GM19035 (cell line): Measurements from ENCODE around the gene TAF5L.

Experiments
- ATAC-seq: cut with Tn5 transposase; IDR thresholded peaks from one replicate; pipeline ENCODE4 v1.9.1; 2021; ENCODE audit not compliant: unreplicated experiment

Gene TAF5L

DNA sequence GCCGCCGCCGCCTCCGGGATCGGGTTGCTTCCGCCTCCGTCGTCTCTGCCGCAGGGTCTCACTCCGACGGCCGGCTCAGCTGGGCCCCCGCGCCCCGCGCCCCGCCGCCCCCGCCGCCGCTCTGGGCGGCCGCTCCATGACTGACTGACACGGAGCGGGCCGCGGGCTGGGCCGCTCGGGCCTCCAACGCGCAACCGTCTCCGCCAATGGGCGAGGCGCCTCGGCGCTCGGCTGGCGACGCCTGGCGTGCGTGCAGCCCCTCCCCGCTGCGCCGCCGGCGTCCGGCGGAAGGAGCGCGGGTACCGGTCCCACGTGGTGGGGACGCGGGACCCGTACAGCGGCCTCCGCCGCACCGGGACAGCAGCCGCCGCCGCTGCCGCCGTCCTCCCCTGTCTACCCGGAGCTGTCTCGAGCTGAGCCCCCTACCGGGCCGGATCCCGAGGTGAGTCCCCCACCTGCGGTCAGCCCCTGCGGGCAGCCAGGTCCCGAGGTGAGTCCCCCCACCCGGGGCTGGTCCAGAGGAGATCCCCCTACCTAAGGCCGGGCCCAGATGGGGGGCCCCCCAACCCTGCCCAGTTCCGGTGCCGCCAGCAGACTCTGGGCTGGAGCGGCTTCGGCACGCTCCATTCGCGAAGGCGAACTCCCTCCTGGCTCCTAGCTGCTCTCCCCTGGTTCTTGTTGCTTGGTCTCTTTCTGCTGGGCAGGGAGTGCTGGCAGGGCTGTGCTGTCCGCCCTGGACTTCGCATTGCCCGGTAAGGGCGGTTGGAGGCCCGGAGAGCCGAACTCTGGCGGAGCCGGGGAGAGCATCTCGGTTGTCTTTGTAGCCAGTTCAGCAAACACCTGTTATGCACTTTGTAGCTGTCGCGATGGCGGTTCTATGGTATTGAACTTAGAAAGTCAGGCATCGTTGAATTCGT lies at the start of gene TAF5L, which contains the start of gene URB2:
TSS of gene TAF5L (minus strand) at position 208 of the 917 bp plus-strand sequence. CDS start 11,640 bp downstream, outside the sequence.
TSS of gene URB2 (plus strand) at position 333 of the 917 bp plus-strand sequence. CDS start 1,387 bp downstream, outside the sequence.
- peak; percentile 88 for ATAC-seq

- no peak for ATAC-seq
Measured at GRCh38 chr1:229675396-229675795, 49.5 kb upstream of the TAF5L start.

- no peak for ATAC-seq
Measured at GRCh38 chr1:229674042-229674441, 48.1 kb upstream of the TAF5L start.

DNA sequence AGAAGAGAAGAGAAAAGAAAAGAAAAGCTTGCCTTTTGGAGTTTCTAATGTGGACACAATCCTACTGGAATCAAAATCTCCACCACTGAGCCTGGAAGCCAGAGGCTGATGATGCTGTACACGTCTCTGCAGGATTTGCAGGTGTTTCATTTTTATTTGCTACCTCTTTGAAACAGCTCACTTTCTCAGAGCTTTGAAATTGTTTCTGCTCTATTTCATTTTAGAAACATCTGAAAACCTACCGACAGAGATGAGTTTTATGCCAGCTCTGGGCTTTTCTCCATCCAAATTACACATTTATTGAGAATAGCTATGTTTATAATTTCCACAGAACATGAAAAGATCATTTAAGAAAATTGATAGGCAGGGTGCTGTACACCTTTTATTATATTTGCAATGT lies 46.3 kb upstream of the TAF5L start:
- ATAC-seq, result no peak

- ATAC-seq, result no peak
Measured at GRCh38 chr1:229671310-229671709, 45.4 kb upstream of the TAF5L start.

GRCh38 chr1:229669333-229669732 lies 43.4 kb upstream of the TAF5L start:
- no peak for ATAC-seq

DNA sequence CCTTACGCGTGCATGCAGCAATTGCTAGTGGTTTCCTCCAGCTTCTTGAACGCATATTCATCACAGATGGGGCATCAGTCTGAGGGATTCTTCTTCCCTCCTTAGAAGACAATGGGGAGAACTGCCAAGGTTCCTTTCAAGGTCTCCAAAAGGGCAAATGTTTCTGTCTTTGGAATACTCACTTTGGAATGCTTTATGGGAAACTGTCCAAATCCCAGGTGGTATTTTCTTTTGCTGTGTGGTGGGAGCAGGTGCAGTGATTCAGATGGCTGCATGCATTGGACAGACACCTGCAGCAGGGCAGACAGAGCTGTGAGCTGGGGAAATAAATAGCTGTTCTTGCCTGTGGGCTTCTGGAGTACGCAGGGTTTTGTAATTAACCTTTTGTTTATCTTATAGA lies 40.7 kb upstream of the TAF5L start:
- no peak for ATAC-seq

- ATAC-seq, result no peak
Measured at GRCh38 chr1:229665912-229666558, 40.1 kb upstream of the TAF5L start.

DNA sequence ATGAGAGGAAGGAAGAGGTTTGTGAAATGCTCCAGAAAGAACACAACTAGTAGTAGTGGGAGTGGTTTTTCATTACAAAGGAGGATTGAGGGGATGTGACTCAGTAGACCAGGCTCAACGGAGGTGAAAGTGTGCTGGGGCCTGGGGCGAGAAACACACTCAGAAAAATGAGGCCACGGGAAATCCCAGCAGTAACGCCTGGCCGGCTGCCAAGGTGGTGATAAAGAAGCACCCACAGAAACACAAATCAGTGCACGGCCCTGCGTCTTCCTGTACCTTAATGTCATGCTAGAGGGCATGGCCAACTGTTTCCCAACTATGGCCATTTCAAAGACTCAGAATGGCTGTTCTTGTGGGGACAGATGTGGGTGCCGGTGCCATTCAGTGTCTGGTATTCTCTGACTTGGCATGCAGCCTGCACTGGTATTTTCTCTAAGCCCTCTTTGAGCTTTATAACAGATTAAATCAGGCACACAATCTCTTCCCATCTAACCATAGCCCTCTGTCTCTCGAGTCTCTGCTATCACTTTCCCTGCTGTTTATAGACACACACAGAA lies 38.3 kb upstream of the TAF5L start:
- ATAC-seq, result no peak

DNA sequence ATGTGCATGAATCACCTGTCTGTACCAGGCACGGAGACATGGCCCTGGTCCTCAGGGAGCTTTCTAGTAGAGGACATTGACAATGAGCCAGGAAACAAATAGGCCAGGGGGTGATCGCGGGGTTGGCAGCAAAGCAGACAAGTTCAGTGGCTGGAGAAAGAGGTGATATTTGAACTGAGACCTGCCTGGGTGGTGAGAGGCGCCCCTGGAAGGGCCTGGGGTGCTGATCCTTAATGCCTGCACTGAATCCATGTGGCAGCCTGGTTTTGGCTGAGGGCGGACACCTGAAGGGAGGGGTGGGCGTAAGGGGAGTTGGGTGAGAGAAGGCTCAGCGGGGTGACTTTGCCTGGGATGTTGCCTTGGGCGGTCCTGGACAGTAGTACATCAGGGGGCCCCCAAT lies 36.0 kb upstream of the TAF5L start:
- no peak for ATAC-seq

DNA sequence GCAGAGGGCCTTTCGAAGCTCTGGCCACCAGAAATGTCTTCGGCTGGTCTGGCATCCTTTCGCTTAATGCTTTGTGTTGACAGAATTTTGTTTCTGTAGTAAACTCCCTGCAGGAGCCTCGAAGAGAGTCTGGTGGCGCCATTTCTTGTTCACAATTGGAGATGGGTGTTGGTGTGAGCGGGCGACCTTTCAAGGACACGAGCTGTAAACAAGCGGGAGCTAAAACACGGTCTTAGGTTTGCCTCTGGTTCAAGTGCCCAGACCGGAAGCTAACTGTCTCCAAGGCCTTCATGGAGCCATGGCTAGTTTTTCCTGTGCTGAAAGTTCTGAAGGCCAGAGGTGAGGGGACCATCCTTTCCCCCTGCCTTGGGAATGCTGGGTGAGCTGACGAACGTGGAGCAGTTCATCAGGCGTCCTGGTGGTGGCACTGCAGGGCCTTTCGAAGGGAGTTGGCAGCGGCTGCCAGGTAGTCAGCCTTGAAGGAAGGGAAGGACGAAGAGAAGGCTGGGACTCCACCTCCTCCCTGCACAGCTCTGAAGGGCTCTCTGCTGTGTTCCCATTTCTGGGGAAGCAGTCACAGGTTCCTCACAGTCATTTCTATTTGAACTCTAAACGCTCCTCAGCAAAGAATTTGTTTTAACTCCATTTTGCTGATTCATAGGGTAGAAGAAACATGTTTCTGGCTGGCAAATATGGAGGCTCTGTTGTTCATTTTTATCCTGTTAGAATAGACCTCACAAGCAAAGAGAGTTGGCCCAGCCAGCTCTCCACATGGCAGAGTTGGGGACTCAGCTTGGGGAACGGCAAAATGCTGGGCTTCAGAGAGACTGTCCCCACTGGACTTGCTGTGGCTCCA lies 35.3 kb upstream of the TAF5L start:
- peak; percentile 43 for ATAC-seq

DNA sequence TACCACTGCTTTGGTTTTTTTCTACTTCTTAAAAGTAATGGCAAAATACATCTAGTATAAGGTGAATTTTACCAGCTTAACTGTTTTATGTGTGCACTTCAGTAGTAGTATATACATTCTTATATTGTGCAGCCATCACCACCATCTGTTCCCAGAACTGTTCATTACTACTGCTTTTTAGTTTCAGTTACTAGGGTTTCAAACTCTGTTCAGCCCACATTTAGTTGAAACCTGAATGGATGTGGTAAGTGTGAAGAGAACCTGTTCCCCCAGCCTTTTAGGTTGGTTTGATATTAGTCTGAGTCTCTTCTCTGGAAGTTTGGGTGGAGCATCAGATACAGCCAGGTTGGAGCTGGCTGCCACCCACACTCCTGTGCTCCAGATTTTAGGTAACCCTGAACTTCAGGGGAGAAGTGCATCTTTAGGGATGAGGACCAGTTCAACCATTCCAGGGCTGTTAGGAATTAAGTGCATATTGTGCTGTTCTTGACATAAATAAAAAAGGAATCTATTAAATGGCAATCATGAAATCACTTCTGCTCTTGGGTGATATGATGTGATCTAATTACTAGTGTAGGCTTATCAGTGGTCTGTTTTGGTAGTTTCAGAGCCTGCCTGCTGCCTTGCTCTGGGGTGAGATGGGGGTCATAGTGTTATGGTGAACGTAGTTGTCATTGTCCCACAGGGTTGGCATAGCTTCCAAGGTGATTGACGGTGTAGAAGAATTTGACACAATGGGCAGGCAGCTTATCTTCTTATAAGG lies 32.3 kb upstream of the TAF5L start:
- ATAC-seq, result no peak

GRCh38 chr1:229655781-229656180 lies 29.9 kb upstream of the TAF5L start:
- ATAC-seq, result no peak

DNA sequence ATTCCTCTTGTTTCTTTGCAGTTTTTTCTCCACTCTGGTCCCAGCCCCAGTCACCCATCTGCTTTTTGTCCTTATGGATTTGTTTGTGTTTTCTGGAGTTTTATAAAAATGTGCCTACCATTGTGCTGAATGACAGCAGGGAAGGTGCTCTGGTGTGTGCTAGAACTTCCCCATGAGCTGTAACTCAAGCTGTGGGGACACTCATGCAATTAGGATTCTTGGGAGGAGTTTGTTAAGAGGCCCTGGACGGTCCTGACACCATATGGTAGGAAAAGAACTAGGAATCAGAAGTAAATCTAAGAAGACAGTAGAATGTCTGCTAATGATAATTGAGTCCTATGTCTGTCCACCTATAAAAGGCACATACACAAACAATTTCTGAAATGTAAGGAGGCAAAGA lies 27.5 kb upstream of the TAF5L start:
- no peak for ATAC-seq

GRCh38 chr1:229651546-229651945 lies 25.6 kb upstream of the TAF5L start:
- no peak for ATAC-seq

- ATAC-seq, result no peak
Measured at GRCh38 chr1:229650045-229650444, 24.1 kb upstream of the TAF5L start.

DNA sequence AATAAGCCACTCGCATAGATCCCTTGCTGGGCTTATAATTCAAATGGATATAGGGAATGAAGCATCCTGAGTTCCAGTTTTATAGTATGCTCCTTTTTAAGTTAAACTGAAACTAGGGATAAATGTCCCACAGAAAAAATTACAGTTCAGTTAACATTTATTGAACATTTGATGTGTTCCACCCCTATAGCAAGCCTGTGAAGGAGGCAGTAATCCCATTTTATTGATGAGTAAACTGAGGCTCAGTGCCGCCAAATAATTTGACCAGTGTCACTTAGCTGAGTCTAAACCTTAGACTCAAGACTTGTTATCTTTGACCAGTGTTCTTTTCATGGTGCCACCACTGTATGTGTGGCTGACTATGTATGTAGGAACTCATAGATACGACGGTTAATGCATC lies 22.5 kb upstream of the TAF5L start:
- ATAC-seq, result no peak

GRCh38 chr1:229645324-229645993 lies 19.5 kb upstream of the TAF5L start:
- ATAC-seq, result no peak

GRCh38 chr1:229643996-229644745 lies 18.2 kb upstream of the TAF5L start:
- ATAC-seq, result no peak
